Measurements from ENCODE around the gene BBIP1.

DNA sequence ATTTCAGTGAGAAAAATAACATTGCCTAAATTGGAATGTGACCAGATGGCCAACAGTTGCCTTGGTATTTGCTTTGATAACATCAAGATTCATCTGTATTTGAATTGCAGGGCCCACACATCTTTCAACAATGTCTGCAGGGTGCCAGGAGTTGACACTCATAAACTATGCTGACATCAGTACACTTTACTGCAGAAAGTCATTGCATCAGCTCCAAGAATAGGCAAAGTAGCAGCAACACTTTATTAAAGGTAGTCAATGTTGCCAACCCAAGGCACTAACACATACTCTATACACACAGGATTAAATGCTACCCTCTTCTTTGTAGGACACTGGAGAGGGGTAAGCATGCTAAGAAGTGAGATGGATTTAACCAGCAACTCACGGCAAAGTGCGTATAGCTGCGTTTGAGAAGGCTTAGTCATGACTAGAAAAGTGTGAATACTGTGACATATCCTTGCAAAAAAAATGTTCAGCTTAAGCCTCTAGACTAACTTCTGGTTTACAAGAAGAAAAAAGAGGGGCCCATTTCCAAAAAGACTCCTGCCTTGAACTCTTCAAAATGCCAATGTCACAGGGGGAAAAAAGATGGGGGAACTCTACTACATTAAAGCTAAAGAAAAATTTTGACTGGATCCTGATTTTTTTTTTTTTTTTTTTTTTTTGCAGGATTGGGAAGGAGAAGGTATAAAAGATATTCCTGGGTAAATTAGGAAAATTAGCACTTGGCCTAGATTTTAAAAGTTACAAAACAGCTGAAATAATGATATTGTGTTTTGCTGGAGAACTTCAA is 2.2 kb downstream of the BBIP1 start:
- TF ChIP-seq, protein P1, sequence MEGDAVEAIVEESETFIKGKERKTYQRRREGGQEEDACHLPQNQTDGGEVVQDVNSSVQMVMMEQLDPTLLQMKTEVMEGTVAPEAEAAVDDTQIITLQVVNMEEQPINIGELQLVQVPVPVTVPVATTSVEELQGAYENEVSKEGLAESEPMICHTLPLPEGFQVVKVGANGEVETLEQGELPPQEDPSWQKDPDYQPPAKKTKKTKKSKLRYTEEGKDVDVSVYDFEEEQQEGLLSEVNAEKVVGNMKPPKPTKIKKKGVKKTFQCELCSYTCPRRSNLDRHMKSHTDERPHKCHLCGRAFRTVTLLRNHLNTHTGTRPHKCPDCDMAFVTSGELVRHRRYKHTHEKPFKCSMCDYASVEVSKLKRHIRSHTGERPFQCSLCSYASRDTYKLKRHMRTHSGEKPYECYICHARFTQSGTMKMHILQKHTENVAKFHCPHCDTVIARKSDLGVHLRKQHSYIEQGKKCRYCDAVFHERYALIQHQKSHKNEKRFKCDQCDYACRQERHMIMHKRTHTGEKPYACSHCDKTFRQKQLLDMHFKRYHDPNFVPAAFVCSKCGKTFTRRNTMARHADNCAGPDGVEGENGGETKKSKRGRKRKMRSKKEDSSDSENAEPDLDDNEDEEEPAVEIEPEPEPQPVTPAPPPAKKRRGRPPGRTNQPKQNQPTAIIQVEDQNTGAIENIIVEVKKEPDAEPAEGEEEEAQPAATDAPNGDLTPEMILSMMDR (IDR thresholded peaks at IDR 0.05 in 4 of 5, conservative IDR thresholded peaks at IDR 0.05 in 1 of 5) = no peak
- TF ChIP-seq POLR2A (IDR thresholded peaks at IDR 0.05) = no peak
